PFSK-1 (cell line): Measurements from ENCODE around the gene HK3.

Experiments used
- FOXP2 ChIP-seq: optimal IDR thresholded peaks from 2 replicates; pipeline ENCODE3; 2011; ENCODE audit warnings: borderline replicate concordance, control low read depth, inconsistent platforms; ENCODE audit not compliant: insufficient read depth; ENCODE audit errors: extremely low read length, extremely low read depth
- POLR2AphosphoS5 ChIP-seq: IDR thresholded peaks from 2 replicates; pipeline ENCODE4 v1.6.1; 2012; ENCODE audit warnings: low read depth, mild to moderate bottlenecking, control low read depth, low read length, moderate library complexity
- SIN3A ChIP-seq: IDR thresholded peaks from 2 replicates; pipeline ENCODE4 v1.6.1; 2012; ENCODE audit warnings: mild to moderate bottlenecking, low read length, moderate library complexity, borderline replicate concordance; ENCODE audit not compliant: insufficient read depth
- TAF1 ChIP-seq: IDR thresholded peaks from 2 replicates; pipeline ENCODE4 v1.6.1; 2012; ENCODE audit warnings: low read length, control low read depth, borderline replicate concordance; ENCODE audit not compliant: insufficient read depth
- TF ChIP-seq, protein P1 (sequence below), 2 experiments: IDR thresholded peaks; 2 replicates each; pipeline versions ENCODE4 v1.6.1 to v1.8.0; 2011 to 2012; ENCODE audit warnings: low read depth in 2 of 2, low read length in 2 of 2, control low read depth in 1 of 2, inconsistent platforms in 1 of 2, mild to moderate bottlenecking in 1 of 2, moderate library complexity in 1 of 2; ENCODE audit not compliant: insufficient read depth in 1 of 2

GRCh38 chr5:176878906-176879662 lies 20.1 kb downstream of the HK3 start:
- TF ChIP-seq POLR2AphosphoS5: no peak
- no peak for TF ChIP-seq SIN3A
- TF ChIP-seq TAF1: no peak
- TF ChIP-seq, protein P1, sequence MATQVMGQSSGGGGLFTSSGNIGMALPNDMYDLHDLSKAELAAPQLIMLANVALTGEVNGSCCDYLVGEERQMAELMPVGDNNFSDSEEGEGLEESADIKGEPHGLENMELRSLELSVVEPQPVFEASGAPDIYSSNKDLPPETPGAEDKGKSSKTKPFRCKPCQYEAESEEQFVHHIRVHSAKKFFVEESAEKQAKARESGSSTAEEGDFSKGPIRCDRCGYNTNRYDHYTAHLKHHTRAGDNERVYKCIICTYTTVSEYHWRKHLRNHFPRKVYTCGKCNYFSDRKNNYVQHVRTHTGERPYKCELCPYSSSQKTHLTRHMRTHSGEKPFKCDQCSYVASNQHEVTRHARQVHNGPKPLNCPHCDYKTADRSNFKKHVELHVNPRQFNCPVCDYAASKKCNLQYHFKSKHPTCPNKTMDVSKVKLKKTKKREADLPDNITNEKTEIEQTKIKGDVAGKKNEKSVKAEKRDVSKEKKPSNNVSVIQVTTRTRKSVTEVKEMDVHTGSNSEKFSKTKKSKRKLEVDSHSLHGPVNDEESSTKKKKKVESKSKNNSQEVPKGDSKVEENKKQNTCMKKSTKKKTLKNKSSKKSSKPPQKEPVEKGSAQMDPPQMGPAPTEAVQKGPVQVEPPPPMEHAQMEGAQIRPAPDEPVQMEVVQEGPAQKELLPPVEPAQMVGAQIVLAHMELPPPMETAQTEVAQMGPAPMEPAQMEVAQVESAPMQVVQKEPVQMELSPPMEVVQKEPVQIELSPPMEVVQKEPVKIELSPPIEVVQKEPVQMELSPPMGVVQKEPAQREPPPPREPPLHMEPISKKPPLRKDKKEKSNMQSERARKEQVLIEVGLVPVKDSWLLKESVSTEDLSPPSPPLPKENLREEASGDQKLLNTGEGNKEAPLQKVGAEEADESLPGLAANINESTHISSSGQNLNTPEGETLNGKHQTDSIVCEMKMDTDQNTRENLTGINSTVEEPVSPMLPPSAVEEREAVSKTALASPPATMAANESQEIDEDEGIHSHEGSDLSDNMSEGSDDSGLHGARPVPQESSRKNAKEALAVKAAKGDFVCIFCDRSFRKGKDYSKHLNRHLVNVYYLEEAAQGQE (IDR thresholded peaks at IDR 0.05; ENCODE audit: insufficient read depth in 1 of 2, low read depth in 2 of 2, low read length in 2 of 2): no peak
- TF ChIP-seq FOXP2: no peak
